Measurements from ENCODE around the gene FAM193A.
"Not testable (repeated sequence)": the region's sequence is repeated elsewhere in the genome, so short reads cannot be mapped to it uniquely, and the experiment has no call there.

The FAM193A gene

GRCh38 chr4:2726881-2727280 is 190.4 kb downstream of the FAM193A start:
- not testable (repeated sequence) for DNase-seq (ENCODE audit: low read depth in 2 of 2)

GRCh38 chr4:2728221-2728620 is 191.8 kb downstream of the FAM193A start:
- DNase-seq (ENCODE audit: low read depth in 2 of 2) = no peak

- no peak for DNase-seq (ENCODE audit: low read depth in 2 of 2)
These were observed 192.5 kb downstream of the FAM193A start for GRCh38 chr4:2728806-2729532.

GRCh38 chr4:2729533-2729875 is 193.1 kb downstream of the FAM193A start:
- no peak for DNase-seq (ENCODE audit: low read depth in 2 of 2)

- DNase-seq (ENCODE audit: low read depth in 2 of 2) = no peak
These were observed 195.5 kb downstream of the FAM193A start for GRCh38 chr4:2731907-2732317.

- no peak for DNase-seq (ENCODE audit: low read depth in 2 of 2)
These were observed 196.1 kb downstream of the FAM193A start for GRCh38 chr4:2732526-2732925.

- DNase-seq (ENCODE audit: low read depth in 2 of 2) = no peak
These were observed 196.8 kb downstream of the FAM193A start for GRCh38 chr4:2733001-2733843.

- no peak for DNase-seq (ENCODE audit: low read depth in 2 of 2)
These were observed 197.6 kb downstream of the FAM193A start for GRCh38 chr4:2733844-2734574.

GRCh38 chr4:2734612-2735011 is 198.2 kb downstream of the FAM193A start:
- DNase-seq (ENCODE audit: low read depth in 2 of 2) = no peak

- DNase-seq (ENCODE audit: low read depth in 2 of 2) = no peak
These were observed 199.4 kb downstream of the FAM193A start for GRCh38 chr4:2735869-2736268.

GRCh38 chr4:2738296-2738695 is 201.8 kb downstream of the FAM193A start:
- DNase-seq (ENCODE audit: low read depth in 2 of 2) = not testable (repeated sequence)

GRCh38 chr4:2741626-2742025 is 205.2 kb downstream of the FAM193A start:
- DNase-seq (ENCODE audit: low read depth in 2 of 2) = no peak

GRCh38 chr4:2742081-2742822 is 205.8 kb downstream of the FAM193A start:
- DNase-seq (ENCODE audit: low read depth in 2 of 2) = no peak

GRCh38 chr4:2742823-2743517 is 206.5 kb downstream of the FAM193A start:
- no peak for DNase-seq (ENCODE audit: low read depth in 2 of 2)

GRCh38 chr4:2743518-2744445 is 207.3 kb downstream of the FAM193A start:
- DNase-seq (ENCODE audit: low read depth in 2 of 2) = no peak

GRCh38 chr4:2744576-2745270 is 208.3 kb downstream of the FAM193A start:
- DNase-seq (ENCODE audit: low read depth in 2 of 2) = no peak

GRCh38 chr4:2745516-2745915 is 209.1 kb downstream of the FAM193A start:
- no peak for DNase-seq (ENCODE audit: low read depth in 2 of 2)

GRCh38 chr4:2745981-2746806 is 209.7 kb downstream of the FAM193A start:
- DNase-seq (ENCODE audit: low read depth in 2 of 2) = peak; percentile 72 to 89

Measured in stimulated activated CD8-positive, alpha-beta memory T cell treated with anti-CD3 and anti-CD28 coated beads, Interleukin-15, amount 100 ng/mL, for 4 hours (primary cell).